Measurements from ENCODE around the gene CYP27B1. TPM values are rescaled to one million over a fixed set of nuclear protein-coding genes. Genes with fewer than 3 reads are reported as not detected.
A peak's percentile ranks its signal among the peaks of the same experiment; 100 is the strongest.

Gene CYP27B1
- total RNA-seq, 1 experiment from 2014 or later = 2.2 TPM

- peak; percentile 27 for DNase-seq (ENCODE audit: low read depth)
Observed at GRCh38 chr12:57765698-57766463, 997 bp downstream of the CYP27B1 start.

- DNase-seq (ENCODE audit: low read depth) = peak; percentile 80
Observed at GRCh38 chr12:57765003-57765697, 1.7 kb downstream of the CYP27B1 start.

GRCh38 chr12:57764662-57765002 is 2.2 kb downstream of the CYP27B1 start:
- peak; percentile 34 for DNase-seq (ENCODE audit: low read depth)

- no peak for DNase-seq (ENCODE audit: low read depth)
Observed at GRCh38 chr12:57763881-57764661, 2.8 kb downstream of the CYP27B1 start.

GRCh38 chr12:57762463-57762862 is 4.4 kb downstream of the CYP27B1 start:
- no peak for DNase-seq (ENCODE audit: low read depth)

GRCh38 chr12:57761391-57761998 is 5.4 kb downstream of the CYP27B1 start:
- no peak for DNase-seq (ENCODE audit: low read depth)

GRCh38 chr12:57760347-57760982 is 6.4 kb downstream of the CYP27B1 start:
- DNase-seq (ENCODE audit: low read depth) = no peak

- DNase-seq (ENCODE audit: low read depth) = no peak
Observed at GRCh38 chr12:57759360-57759980, 7.4 kb downstream of the CYP27B1 start.

- DNase-seq (ENCODE audit: low read depth) = no peak
Observed at GRCh38 chr12:57758552-57759359, 8.1 kb downstream of the CYP27B1 start.

GRCh38 chr12:57757771-57758170 is 9.1 kb downstream of the CYP27B1 start:
- DNase-seq (ENCODE audit: low read depth) = no peak

- no peak for DNase-seq (ENCODE audit: low read depth)
Observed at GRCh38 chr12:57756406-57757341, 10.2 kb downstream of the CYP27B1 start.

- no peak for DNase-seq (ENCODE audit: low read depth)
Observed at GRCh38 chr12:57755454-57756372, 11.2 kb downstream of the CYP27B1 start.

- no peak for DNase-seq (ENCODE audit: low read depth)
Observed at GRCh38 chr12:57755194-57755453, 11.8 kb downstream of the CYP27B1 start.

- peak; percentile 75 for DNase-seq (ENCODE audit: low read depth)
Observed at GRCh38 chr12:57754411-57755193, 12.3 kb downstream of the CYP27B1 start, which contains the start of gene MARCHF9. Gene MARCHF9, plus strand, starts transcription at chr12:57755103. Its CDS starts 426 bp downstream, at chr12:57755529.

- no peak for DNase-seq (ENCODE audit: low read depth)
Observed at GRCh38 chr12:57753756-57754337, 13.0 kb downstream of the CYP27B1 start.

GRCh38 chr12:57752668-57753000 is 14.2 kb downstream of the CYP27B1 start:
- DNase-seq (ENCODE audit: low read depth) = no peak

Measured in Daoy (cell line).